ENCODE results near the gene ZDHHC15.

DNA sequence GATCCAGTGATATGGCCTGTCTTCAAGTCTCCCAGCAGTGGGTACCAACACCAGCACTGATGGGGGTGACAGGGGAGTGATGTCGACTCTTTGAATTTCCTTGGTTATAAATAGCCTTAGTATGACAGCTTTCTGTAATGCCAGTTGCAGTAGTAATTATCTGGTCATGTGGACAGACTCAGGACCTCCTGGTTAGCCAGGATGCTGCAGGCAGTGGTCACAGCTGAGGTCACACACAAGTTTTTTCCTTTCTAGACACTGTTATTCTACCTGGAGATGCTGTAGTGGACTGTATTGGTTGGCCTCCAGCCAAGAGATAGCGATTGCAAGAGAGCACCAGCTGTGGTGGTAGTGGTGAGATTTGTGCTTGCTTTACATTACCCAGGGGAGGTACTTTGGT lies 185.3 kb downstream of the ZDHHC15 start:
- TF ChIP-seq CTCF (IDR thresholded peaks at IDR 0.05; ENCODE audit: low read depth, low read length, missing input control) (no peak), MAX (IDR thresholded peaks at IDR 0.05) (no peak), YY1 (IDR thresholded peaks at IDR 0.05) (no peak), ATF3 (IDR thresholded peaks at IDR 0.05) (no peak), TAF1 (conservative IDR thresholded peaks at IDR 0.05) (no peak), REST (IDR thresholded peaks at IDR 0.05) (no peak)
- TF ChIP-seq, protein P1, sequence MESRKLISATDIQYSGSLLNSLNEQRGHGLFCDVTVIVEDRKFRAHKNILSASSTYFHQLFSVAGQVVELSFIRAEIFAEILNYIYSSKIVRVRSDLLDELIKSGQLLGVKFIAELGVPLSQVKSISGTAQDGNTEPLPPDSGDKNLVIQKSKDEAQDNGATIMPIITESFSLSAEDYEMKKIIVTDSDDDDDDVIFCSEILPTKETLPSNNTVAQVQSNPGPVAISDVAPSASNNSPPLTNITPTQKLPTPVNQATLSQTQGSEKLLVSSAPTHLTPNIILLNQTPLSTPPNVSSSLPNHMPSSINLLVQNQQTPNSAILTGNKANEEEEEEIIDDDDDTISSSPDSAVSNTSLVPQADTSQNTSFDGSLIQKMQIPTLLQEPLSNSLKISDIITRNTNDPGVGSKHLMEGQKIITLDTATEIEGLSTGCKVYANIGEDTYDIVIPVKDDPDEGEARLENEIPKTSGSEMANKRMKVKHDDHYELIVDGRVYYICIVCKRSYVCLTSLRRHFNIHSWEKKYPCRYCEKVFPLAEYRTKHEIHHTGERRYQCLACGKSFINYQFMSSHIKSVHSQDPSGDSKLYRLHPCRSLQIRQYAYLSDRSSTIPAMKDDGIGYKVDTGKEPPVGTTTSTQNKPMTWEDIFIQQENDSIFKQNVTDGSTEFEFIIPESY (IDR thresholded peaks at IDR 0.05), result no peak

Data from liver (tissue), 3 donors.